ENCODE results near the gene MR1. TPM values are rescaled to one million over a fixed set of nuclear protein-coding genes. Genes with fewer than 3 reads are reported as not detected.

Gene MR1
- total and polyA plus RNA-seq, 2 donors from 2014 or later: 15.2 to 29.3 TPM

- Histone ChIP-seq H3K9ac (ENCODE audit: low read length in 3 of 3) (no peak overlapping the region), H3K4me1 (ENCODE audit: control insufficient read depth in 2 of 3, insufficient read depth in 2 of 3, low read depth in 1 of 3, low read length in 3 of 3) (peaks cover 0 to 11% (median 3%) of the 10 kb centered on the region in 3 donors), H3K27me3 (ENCODE audit: control insufficient read depth, insufficient read depth, low read length) (no peaks in the 10 kb centered on the region), H3K9me3 (ENCODE audit: control insufficient read depth in 2 of 3, insufficient read depth in 1 of 3, low read length in 3 of 3) (no peaks in the 10 kb centered on the region), H3K27ac (ENCODE audit: low read depth in 2 of 2, low read length in 2 of 2) (no peak overlapping the region), H3K36me3 (ENCODE audit: control insufficient read depth in 2 of 3, insufficient read depth in 3 of 3, low read length in 3 of 3) (no peaks in the 10 kb centered on the region), H3K4me3 (ENCODE audit: low read length in 3 of 3) (no peak overlapping the region)
- no peak for FAIRE-seq
- no peak for DNase-seq
- no peak for TF ChIP-seq CTCF (IDR thresholded peaks at IDR 0.05; ENCODE audit: borderline replicate concordance, extremely low read depth, insufficient read depth)
- intact Hi-C loops (cut with DNase I): no loop called here
These were observed 69.6 kb downstream of the MR1 start for GRCh38 chr1:181103399-181103798.

- H3K9ac ChIP-seq (ENCODE audit: low read length in 3 of 3): peak overlapping the region; percentile 55 to 87 (median 57)
- intact Hi-C loops (cut with DNase I): no loop called here
- FAIRE-seq: no peak
- peaks cover 0 to 11% (median 3%) of the 10 kb centered on the region in 3 donors for H3K4me1 ChIP-seq (ENCODE audit: control insufficient read depth in 2 of 3, insufficient read depth in 2 of 3, low read depth in 1 of 3, low read length in 3 of 3)
- H3K9me3 ChIP-seq (ENCODE audit: control insufficient read depth in 2 of 3, insufficient read depth in 1 of 3, low read length in 3 of 3): no peaks in the 10 kb centered on the region
- no peak for TF ChIP-seq CTCF (IDR thresholded peaks at IDR 0.05; ENCODE audit: borderline replicate concordance, extremely low read depth, insufficient read depth)
- DNase-seq: peak in 1 of 5 donors; percentile 81
- H3K27me3 ChIP-seq (ENCODE audit: control insufficient read depth, insufficient read depth, low read length): no peaks in the 10 kb centered on the region
- H3K27ac ChIP-seq (ENCODE audit: low read depth in 2 of 2, low read length in 2 of 2): peak overlapping the region in 1 of 2 donors; percentile 88
- peak overlapping the region; percentile 69 to 72 (median 71) for H3K4me3 ChIP-seq (ENCODE audit: low read length in 3 of 3)
- no peaks in the 10 kb centered on the region for H3K36me3 ChIP-seq (ENCODE audit: control insufficient read depth in 2 of 3, insufficient read depth in 3 of 3, low read length in 3 of 3)
These were observed 70.4 kb downstream of the MR1 start for GRCh38 chr1:181104042-181104789.

- TF ChIP-seq CTCF (IDR thresholded peaks at IDR 0.05; ENCODE audit: borderline replicate concordance, extremely low read depth, insufficient read depth): no peak
- intact Hi-C loops (cut with DNase I): no loop called here
- DNase-seq (peak in 2 of 5 donors; percentile 78 to 90), FAIRE-seq (no peak)
- Histone ChIP-seq H3K4me3 (ENCODE audit: low read length in 3 of 3) (peak overlapping the region; percentile 69 to 72 (median 71)), H3K27me3 (ENCODE audit: control insufficient read depth, insufficient read depth, low read length) (no peaks in the 10 kb centered on the region), H3K27ac (ENCODE audit: low read depth in 2 of 2, low read length in 2 of 2) (peak overlapping the region; percentile 87 to 88), H3K36me3 (ENCODE audit: control insufficient read depth in 2 of 3, insufficient read depth in 3 of 3, low read length in 3 of 3) (no peaks in the 10 kb centered on the region), H3K9me3 (ENCODE audit: control insufficient read depth in 2 of 3, insufficient read depth in 1 of 3, low read length in 3 of 3) (no peaks in the 10 kb centered on the region), H3K4me1 (ENCODE audit: control insufficient read depth in 2 of 3, insufficient read depth in 2 of 3, low read depth in 1 of 3, low read length in 3 of 3) (peaks cover 0 to 9% (median under 1%) of the 10 kb centered on the region in 3 donors), H3K9ac (ENCODE audit: low read length in 3 of 3) (peak overlapping the region; percentile 55 to 87 (median 57))
These were observed 71.0 kb downstream of the MR1 start for GRCh38 chr1:181104790-181105133.
